Naive thymus-derived CD4-positive, alpha-beta T cell (primary cell): Measurements from ENCODE around the gene CAPN7. TPM values are rescaled to one million over a fixed set of nuclear protein-coding genes. Genes with fewer than 3 reads are reported as not detected.

ENCODE experiments used
- ATAC-seq: fragments of 150-1000 bp; cut with Tn5 transposase; 2 replicates; pipeline ENCODE4 v1.10.0; 2021; ENCODE audit warnings: mild to moderate bottlenecking, moderate library complexity
- CTCF ChIA-PET: fragments of 350-600 bp; sonication (Branson Sonifier 250); formaldehyde crosslinking; loops from one replicate; lab custom pipeline; 2021; ENCODE audit warnings: antibody characterized with exemption; lab: Charles Lee
- POLR2A ChIA-PET: fragments of 350-600 bp; sonication (Branson Sonifier 250); formaldehyde crosslinking; loops from one replicate; lab custom pipeline; 2021; ENCODE audit warnings: antibody characterized with exemption, inconsistent platforms; lab: Charles Lee
- DNase-seq, 9 donors: peaks; one replicate each; pipeline versions ENCODE4 v3.0.0 to v3.0.0-alpha.2; 2020 to 2022; ENCODE audit warnings: mixed read lengths in 1 of 9
- H3K27ac ChIP-seq: one replicate; pipeline ENCODE4 v1.7.0; 2013; ENCODE audit warnings: mild to moderate bottlenecking, low read depth, low read length, moderate library complexity
- H3K27me3 ChIP-seq, 2 donors: one replicate each; pipeline ENCODE4 v1.7.0; 2013; ENCODE audit warnings: low read length in 2 of 2, mild to moderate bottlenecking in 2 of 2, moderate library complexity in 2 of 2; ENCODE audit not compliant: control insufficient read depth in 2 of 2, insufficient read depth in 2 of 2
- H3K36me3 ChIP-seq, 3 experiments: 1 replicate in 2 of 3; 2 replicates in 1 of 3; pipeline ENCODE4 v1.7.0; 2013; ENCODE audit warnings: low read length in 3 of 3, mild to moderate bottlenecking in 3 of 3, moderate library complexity in 1 of 3; ENCODE audit not compliant: insufficient read depth in 3 of 3, control insufficient read depth in 2 of 3
- H3K4me1 ChIP-seq, 2 donors: one replicate each; pipeline ENCODE4 v1.7.0; 2013; ENCODE audit warnings: low read length in 2 of 2, mild to moderate bottlenecking in 2 of 2, moderate library complexity in 1 of 2; ENCODE audit not compliant: control insufficient read depth in 2 of 2, insufficient read depth in 2 of 2
- H3K4me3 ChIP-seq: 2 replicates; pipeline ENCODE4 v1.7.0; 2013; ENCODE audit warnings: mild to moderate bottlenecking, low read length
- H3K9me3 ChIP-seq, 3 experiments: 1 replicate in 2 of 3; 2 replicates in 1 of 3; pipeline ENCODE4 v1.7.0; 2013; ENCODE audit warnings: low read length in 3 of 3; ENCODE audit not compliant: control insufficient read depth in 2 of 3
- H3K27ac Mint-ChIP-seq, 9 donors: one replicate each; pipeline ENCODE4 v1.8.0; 2020 to 2022; ENCODE audit warnings: mixed read lengths in 9 of 9, mild to moderate bottlenecking in 8 of 9, moderate library complexity in 5 of 9, inconsistent platforms in 2 of 9
- H3K27me3 Mint-ChIP-seq, 5 donors: one replicate each; pipeline ENCODE4 v1.8.0; 2021 to 2022; ENCODE audit warnings: mixed read lengths in 5 of 5, mild to moderate bottlenecking in 1 of 5
- H3K36me3 Mint-ChIP-seq, 5 donors: one replicate each; pipeline ENCODE4 v1.8.0; 2020 to 2022; ENCODE audit warnings: mixed read lengths in 5 of 5, mild to moderate bottlenecking in 3 of 5, inconsistent platforms in 1 of 5
- H3K4me1 Mint-ChIP-seq, 7 donors: one replicate each; pipeline ENCODE4 v1.8.0; 2020 to 2022; ENCODE audit warnings: mixed read lengths in 7 of 7, mild to moderate bottlenecking in 3 of 7, inconsistent platforms in 1 of 7
- H3K4me3 Mint-ChIP-seq, 10 donors: one replicate each; pipeline ENCODE4 v1.8.0; 2020 to 2022; ENCODE audit warnings: mild to moderate bottlenecking in 10 of 10, mixed read lengths in 10 of 10, moderate library complexity in 6 of 10, inconsistent platforms in 2 of 10
- H3K9me3 Mint-ChIP-seq, 11 donors: one replicate each; pipeline ENCODE4 v1.8.0; 2020 to 2022; ENCODE audit warnings: mixed read lengths in 11 of 11, mild to moderate bottlenecking in 4 of 11, inconsistent platforms in 1 of 11, moderate library complexity in 1 of 11
- intact Hi-C, 2 donors: fragments of 100-400 bp; cut with micrococcal nuclease; formaldehyde crosslinking; loops; one replicate each; pipeline ENCODE4 v1.15.1; 2023
- polyA plus RNA-seq, 2 donors: library from polyadenylated mRNA; unstranded; fragments of 300-500 nt; fragmentation: Illumina TruSeq; gene quantifications; one replicate each; pipeline ENCODE4 v1.2.3, GENCODE V29; 2021
- total RNA-seq, 6 experiments: library from RNA in 5 of 6; stranded (reverse) in 5 of 6; gene quantifications; 1 replicate in 5 of 6; 2 replicates in 1 of 6; pipeline ENCODE4 v1.2.3 and lab custom pipeline; 2021 to 2026

The CAPN7 gene
- total and polyA plus RNA-seq, 7 experiments from 2014 or later: 23.4 to 104 (median 61.5) TPM

- Histone ChIP-seq H3K36me3 (peaks cover 20 to 57% (median 22%) of the 10 kb centered on the region in 3 experiments), H3K4me1 (no peaks in the 10 kb centered on the region), H3K4me3 (no peak overlapping the region), H3K27me3 (no peaks in the 10 kb centered on the region), H3K27ac (no peak overlapping the region), H3K9me3 (no peaks in the 10 kb centered on the region)
- intact Hi-C loops: loop anchor here in 1 of 2 donors (2.0 kb wide), 1 partner anchor 16 kb away; no protein-coding TSS in a partner anchor
- H3K9me3 Mint-ChIP-seq: no peaks in the 10 kb centered on the region
- POLR2A ChIA-PET: interaction anchor here (0.7 to 1.7 kb wide), 3 partner anchors 10 to 143 kb away, joined by 3 to 19 read pairs (median 6); partner anchors contain the start of gene CAPN7
- H3K4me1 Mint-ChIP-seq: peaks cover 12 to 50% (median 29%) of the 10 kb centered on the region in 7 donors
- DNase-seq (no peak), ATAC-seq (no peak)
- peak overlapping the region in 1 of 10 donors; percentile 67 for H3K4me3 Mint-ChIP-seq
- CTCF ChIA-PET: interaction anchor here (0.6 to 1.5 kb wide), 3 partner anchors 11 to 98 kb away, joined by 3 read pairs; partner anchors contain the start of gene CAPN7
- no peaks in the 10 kb centered on the region for H3K27me3 Mint-ChIP-seq
- H3K36me3 Mint-ChIP-seq: peaks cover 4 to 54% (median 33%) of the 10 kb centered on the region in 5 donors
- H3K27ac Mint-ChIP-seq: peak overlapping the region in 7 of 9 donors; percentile 8 to 89 (median 53)
Measured at GRCh38 chr3:15216501-15216900, 10.5 kb downstream of the CAPN7 start.

- Mint-ChIP-seq H3K27me3 (no peaks in the 10 kb centered on the region), H3K9me3 (no peaks in the 10 kb centered on the region), H3K27ac (peak overlapping the region in 8 of 9 donors; percentile 31 to 89 (median 78)), H3K4me1 (peaks cover 12 to 48% (median 25%) of the 10 kb centered on the region in 7 donors), H3K36me3 (peaks cover 4 to 52% (median 31%) of the 10 kb centered on the region in 5 donors), H3K4me3 (peak overlapping the region in 6 of 10 donors; percentile 32 to 71 (median 48))
- H3K9me3 ChIP-seq: no peaks in the 10 kb centered on the region
- intact Hi-C loops: loop anchor here in 1 of 2 donors (1.0 to 2.0 kb wide), 2 partner anchors 11 to 16 kb away; partner anchors contain the start of gene CAPN7
- H3K36me3 ChIP-seq: peaks cover 20 to 59% (median 24%) of the 10 kb centered on the region in 3 experiments
- peak; percentile 84 for ATAC-seq
- ChIA-PET CTCF (interaction anchor here (1.5 kb wide), 1 partner anchor 11 kb away, joined by 3 read pairs; the partner anchor contains the start of gene CAPN7), POLR2A (interaction anchor here (0.8 to 1.7 kb wide), 2 partner anchors 11 to 27 kb away, joined by 3 to 19 read pairs; partner anchors contain the start of gene CAPN7)
- H3K27me3 ChIP-seq: no peaks in the 10 kb centered on the region
- H3K27ac ChIP-seq: no peak overlapping the region
- peak in 7 of 9 donors; percentile 25 to 62 (median 57) for DNase-seq
- no peaks in the 10 kb centered on the region for H3K4me1 ChIP-seq
- H3K4me3 ChIP-seq: no peak overlapping the region
Measured at GRCh38 chr3:15217011-15217671, 11.1 kb downstream of the CAPN7 start.

- no peaks in the 10 kb centered on the region for H3K9me3 Mint-ChIP-seq
- Histone ChIP-seq H3K27me3 (no peaks in the 10 kb centered on the region), H3K36me3 (peaks cover 25 to 59% (median 28%) of the 10 kb centered on the region in 3 experiments), H3K9me3 (no peaks in the 10 kb centered on the region), H3K4me1 (no peaks in the 10 kb centered on the region), H3K27ac (no peak overlapping the region), H3K4me3 (no peak overlapping the region)
- H3K27me3 Mint-ChIP-seq: no peaks in the 10 kb centered on the region
- peaks cover 17 to 42% (median 23%) of the 10 kb centered on the region in 7 donors for H3K4me1 Mint-ChIP-seq
- peak overlapping the region in 2 of 9 donors; percentile 51 to 89 for H3K27ac Mint-ChIP-seq
- intact Hi-C loops: loop anchor here in 1 of 2 donors (1.0 to 2.0 kb wide), 2 partner anchors 12 to 15 kb away; partner anchors contain the start of gene CAPN7
- ATAC-seq: no peak
- H3K36me3 Mint-ChIP-seq: peaks cover 8 to 52% (median 31%) of the 10 kb centered on the region in 5 donors
- no peak overlapping the region for H3K4me3 Mint-ChIP-seq
- no peak for DNase-seq
- ChIA-PET POLR2A (interaction anchor here (0.8 to 1.7 kb wide), 2 partner anchors 12 to 26 kb away, joined by 3 to 19 read pairs; partner anchors contain the start of gene CAPN7), CTCF (interaction anchor here (1.5 kb wide), 1 partner anchor 12 kb away, joined by 3 read pairs; the partner anchor contains the start of gene CAPN7)
Measured at GRCh38 chr3:15217841-15218267, 11.8 kb downstream of the CAPN7 start.

GRCh38 chr3:15218689-15219088 lies 12.6 kb downstream of the CAPN7 start:
- Histone ChIP-seq H3K36me3 (peaks cover 28 to 63% (median 29%) of the 10 kb centered on the region in 3 experiments), H3K4me1 (no peaks in the 10 kb centered on the region), H3K27me3 (no peaks in the 10 kb centered on the region), H3K4me3 (no peak overlapping the region), H3K9me3 (no peaks in the 10 kb centered on the region), H3K27ac (no peak overlapping the region)
- H3K27ac Mint-ChIP-seq: peak overlapping the region in 4 of 9 donors; percentile 15 to 55 (median 36)
- H3K9me3 Mint-ChIP-seq: no peaks in the 10 kb centered on the region
- no peak for DNase-seq
- no peak overlapping the region for H3K4me3 Mint-ChIP-seq
- peaks cover 15 to 43% (median 23%) of the 10 kb centered on the region in 7 donors for H3K4me1 Mint-ChIP-seq
- no peaks in the 10 kb centered on the region for H3K27me3 Mint-ChIP-seq
- POLR2A ChIA-PET: interaction anchor here (0.7 kb wide), 1 partner anchor 13 kb away, joined by 3 read pairs; the partner anchor contains the start of gene CAPN7
- CTCF ChIA-PET: no interaction called here
- H3K36me3 Mint-ChIP-seq: peaks cover 10 to 50% (median 35%) of the 10 kb centered on the region in 5 donors
- intact Hi-C loops: no loop called here
- ATAC-seq: no peak

- H3K36me3 Mint-ChIP-seq: peaks cover 10 to 44% (median 36%) of the 10 kb centered on the region in 5 donors
- intact Hi-C loops: no loop called here
- H3K4me3 Mint-ChIP-seq: no peak overlapping the region
- no peaks in the 10 kb centered on the region for H3K27me3 Mint-ChIP-seq
- no peaks in the 10 kb centered on the region for H3K9me3 ChIP-seq
- peaks cover 9 to 38% (median 23%) of the 10 kb centered on the region in 7 donors for H3K4me1 Mint-ChIP-seq
- POLR2A ChIA-PET: no interaction called here
- H3K27ac Mint-ChIP-seq: no peak overlapping the region
- peaks cover 28 to 71% (median 35%) of the 10 kb centered on the region in 3 experiments for H3K36me3 ChIP-seq
- ATAC-seq (no peak), DNase-seq (no peak)
- H3K27ac ChIP-seq: no peak overlapping the region
- CTCF ChIA-PET: no interaction called here
- no peaks in the 10 kb centered on the region for H3K27me3 ChIP-seq
- no peak overlapping the region for H3K4me3 ChIP-seq
- H3K4me1 ChIP-seq: no peaks in the 10 kb centered on the region
- no peaks in the 10 kb centered on the region for H3K9me3 Mint-ChIP-seq
Measured at GRCh38 chr3:15220056-15220455, 14.0 kb downstream of the CAPN7 start.

- DNase-seq (no peak), ATAC-seq (no peak)
- Mint-ChIP-seq H3K27ac (no peak overlapping the region), H3K36me3 (peaks cover 10 to 43% (median 36%) of the 10 kb centered on the region in 5 donors), H3K4me1 (peaks cover 9 to 34% (median 23%) of the 10 kb centered on the region in 7 donors), H3K4me3 (no peak overlapping the region), H3K27me3 (no peaks in the 10 kb centered on the region), H3K9me3 (no peaks in the 10 kb centered on the region)
- no peak overlapping the region for H3K4me3 ChIP-seq
- no peaks in the 10 kb centered on the region for H3K9me3 ChIP-seq
- ChIA-PET POLR2A (no interaction called here), CTCF (interaction anchor here (0.6 to 3.0 kb wide), 3 partner anchors 9 to 370 kb away, joined by 3 to 8 read pairs (median 3); no protein-coding TSS in a partner anchor)
- intact Hi-C loops: no loop called here
- no peaks in the 10 kb centered on the region for H3K4me1 ChIP-seq
- H3K27ac ChIP-seq: no peak overlapping the region
- no peaks in the 10 kb centered on the region for H3K27me3 ChIP-seq
- peaks cover 28 to 75% (median 36%) of the 10 kb centered on the region in 3 experiments for H3K36me3 ChIP-seq
Measured at GRCh38 chr3:15220661-15221060, 14.6 kb downstream of the CAPN7 start.
